ENCODE measurements around the gene SPOCK1.

DNA sequence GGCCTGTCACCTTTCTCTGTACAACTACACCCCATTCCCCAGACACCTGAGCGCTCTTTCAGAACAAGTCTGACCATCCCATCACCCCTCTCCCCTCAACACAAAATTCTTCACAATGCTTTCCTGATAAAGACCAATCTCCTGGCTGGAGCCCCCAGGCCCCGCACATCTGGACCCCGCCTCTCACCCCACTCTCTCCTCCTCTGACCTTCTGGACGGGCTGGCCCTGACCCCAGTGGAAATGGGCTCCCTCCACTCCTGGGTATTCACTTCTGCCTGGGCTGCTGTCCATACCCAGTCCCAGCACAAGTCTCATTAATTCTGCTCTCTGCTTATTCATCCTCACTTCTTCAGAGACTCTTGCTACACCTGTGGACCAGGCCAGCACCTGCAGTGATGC is 2.1 kb upstream of the SPOCK1 start:
- no peak for TF ChIP-seq POLR2AphosphoS5 (IDR thresholded peaks at IDR 0.05; ENCODE audit: insufficient read depth, low read depth, low read length)
- no peak for TF ChIP-seq EZH2 (IDR thresholded peaks at IDR 0.05; ENCODE audit: borderline replicate concordance, low read depth, low read length, severe bottlenecking)
- TF ChIP-seq, protein P1, sequence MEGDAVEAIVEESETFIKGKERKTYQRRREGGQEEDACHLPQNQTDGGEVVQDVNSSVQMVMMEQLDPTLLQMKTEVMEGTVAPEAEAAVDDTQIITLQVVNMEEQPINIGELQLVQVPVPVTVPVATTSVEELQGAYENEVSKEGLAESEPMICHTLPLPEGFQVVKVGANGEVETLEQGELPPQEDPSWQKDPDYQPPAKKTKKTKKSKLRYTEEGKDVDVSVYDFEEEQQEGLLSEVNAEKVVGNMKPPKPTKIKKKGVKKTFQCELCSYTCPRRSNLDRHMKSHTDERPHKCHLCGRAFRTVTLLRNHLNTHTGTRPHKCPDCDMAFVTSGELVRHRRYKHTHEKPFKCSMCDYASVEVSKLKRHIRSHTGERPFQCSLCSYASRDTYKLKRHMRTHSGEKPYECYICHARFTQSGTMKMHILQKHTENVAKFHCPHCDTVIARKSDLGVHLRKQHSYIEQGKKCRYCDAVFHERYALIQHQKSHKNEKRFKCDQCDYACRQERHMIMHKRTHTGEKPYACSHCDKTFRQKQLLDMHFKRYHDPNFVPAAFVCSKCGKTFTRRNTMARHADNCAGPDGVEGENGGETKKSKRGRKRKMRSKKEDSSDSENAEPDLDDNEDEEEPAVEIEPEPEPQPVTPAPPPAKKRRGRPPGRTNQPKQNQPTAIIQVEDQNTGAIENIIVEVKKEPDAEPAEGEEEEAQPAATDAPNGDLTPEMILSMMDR (IDR thresholded peaks at IDR 0.05; ENCODE audit: extremely low read depth in 1 of 2, insufficient read depth in 1 of 2, low read depth in 1 of 2, low read length in 2 of 2), result no peak
- TF ChIP-seq JUN (IDR thresholded peaks at IDR 0.05; ENCODE audit: borderline replicate concordance, insufficient read depth, insufficient read length, low read depth), result no peak
- TF ChIP-seq POLR2A (IDR thresholded peaks at IDR 0.05; ENCODE audit: low read depth, low read length), result no peak

Data from endothelial cell of umbilical vein (primary cell).